Smooth muscle cell (in vitro differentiated cells): ENCODE measurements around the gene JOSD1. TPM values are rescaled to one million over a fixed set of nuclear protein-coding genes. Genes with fewer than 3 reads are reported as not detected.

Experiments
- DNase-seq: peaks from one replicate; lab custom pipeline; 2025; ENCODE audit not compliant: unreplicated experiment; lab: John Stamatoyannopoulos, UW
- H2AFZ ChIP-seq: fragments of 200-600 bp; sonication (generic); 2 replicates; pipeline ENCODE4 v1.6.0; 2016; ENCODE audit warnings: antibody characterized with exemption, low read depth, mild to moderate bottlenecking
- H3F3A ChIP-seq: fragments of 200-600 bp; sonication (generic); 2 replicates; pipeline ENCODE4 v1.6.0; 2017; ENCODE audit warnings: antibody characterized with exemption, low read depth
- H3K27ac ChIP-seq: fragments of 200-600 bp; sonication (generic); 2 replicates; pipeline ENCODE4 v1.5.1; 2016; ENCODE audit warnings: low read depth, mild to moderate bottlenecking
- H3K27me3 ChIP-seq: fragments of 200-600 bp; sonication (generic); 2 replicates; pipeline ENCODE4 v1.6.1; 2016; ENCODE audit warnings: low read depth, mild to moderate bottlenecking
- H3K36me3 ChIP-seq: fragments of 200-600 bp; sonication (generic); 2 replicates; pipeline ENCODE4 v1.5.1; 2016; ENCODE audit warnings: low read depth
- H3K4me1 ChIP-seq: fragments of 200-600 bp; sonication (generic); 2 replicates; pipeline ENCODE4 v1.5.1; 2016; ENCODE audit warnings: low read depth
- H3K4me2 ChIP-seq: fragments of 200-600 bp; sonication (generic); 2 replicates; pipeline ENCODE4 v1.6.0; 2016; ENCODE audit warnings: mild to moderate bottlenecking
- H3K4me3 ChIP-seq: fragments of 200-600 bp; sonication (generic); 2 replicates; pipeline ENCODE4 v1.5.1; 2016; ENCODE audit warnings: mild to moderate bottlenecking
- H3K79me2 ChIP-seq: fragments of 200-600 bp; sonication (generic); 2 replicates; pipeline ENCODE4 v1.6.0; 2016; ENCODE audit warnings: low read depth, mild to moderate bottlenecking
- H3K9ac ChIP-seq: fragments of 200-600 bp; sonication (generic); 2 replicates; pipeline ENCODE4 v1.6.0; 2016; ENCODE audit warnings: low read depth
- H3K9me3 ChIP-seq: fragments of 200-600 bp; sonication (generic); replicated peaks from 2 replicates; pipeline ENCODE4 v1.5.1; 2016; ENCODE audit warnings: low read depth
- H4K20me1 ChIP-seq: fragments of 200-600 bp; sonication (generic); 2 replicates; pipeline ENCODE4 v1.6.0; 2016; ENCODE audit warnings: low read depth
- WGBS: methylation state at CpG from one replicate; pipeline ENCODE4 v1.1.7; 2016; ENCODE audit warnings: low lambda C conversion rate; 5-methylcytosine and 5-hydroxymethylcytosine counted together
- polyA plus RNA-seq: library from polyadenylated mRNA; unstranded; fragments of >200 nt; fragmentation: Nextera tagmentation; extraction: Ambion mirVana; gene quantifications from 2 replicates; pipeline ENCODE4 v1.2.1, GENCODE V29; 2016
- total RNA-seq: library from RNA; depleted of rRNA; stranded (reverse); fragments of >200 nt; gene quantifications from 2 replicates; pipeline ENCODE4 v1.2.3, GENCODE V29; 2014
- TF ChIP-seq, protein P1 (sequence below): fragments of 200-600 bp; sonication (generic); IDR thresholded peaks from 2 replicates; pipeline ENCODE4 v1.5.1; 2017; ENCODE audit warnings: borderline replicate concordance, mild to moderate bottlenecking, antibody characterized with exemption; ENCODE audit not compliant: insufficient read depth, poor library complexity, severe bottlenecking

JOSD1 gene
- total and polyA plus RNA-seq, 2 experiments from 2014 or later, result 6.2 to 38.9 TPM

DNA sequence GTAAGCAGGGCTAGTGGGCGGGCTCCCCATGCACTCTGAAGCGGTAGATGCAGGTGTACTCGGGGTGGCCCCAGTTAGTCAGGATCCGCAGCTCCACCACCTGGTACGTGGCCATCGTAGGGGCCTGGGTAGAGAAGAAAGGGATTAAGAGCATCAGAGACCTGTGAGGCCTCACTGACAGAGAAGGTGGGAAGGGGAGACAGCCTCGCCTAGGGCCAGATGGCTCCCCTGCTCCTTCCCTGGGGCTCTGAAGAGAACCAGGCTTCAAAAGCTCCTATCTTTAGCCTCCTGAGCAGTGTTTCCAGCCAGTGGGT is 35.5 kb upstream of the JOSD1 start:
- DNase-seq, result no peak
- 96% methylated on average over 7 of the region's 7 CpGs for WGBS
- no peak overlapping the region for H3K4me3 ChIP-seq
- TF ChIP-seq, protein P1, sequence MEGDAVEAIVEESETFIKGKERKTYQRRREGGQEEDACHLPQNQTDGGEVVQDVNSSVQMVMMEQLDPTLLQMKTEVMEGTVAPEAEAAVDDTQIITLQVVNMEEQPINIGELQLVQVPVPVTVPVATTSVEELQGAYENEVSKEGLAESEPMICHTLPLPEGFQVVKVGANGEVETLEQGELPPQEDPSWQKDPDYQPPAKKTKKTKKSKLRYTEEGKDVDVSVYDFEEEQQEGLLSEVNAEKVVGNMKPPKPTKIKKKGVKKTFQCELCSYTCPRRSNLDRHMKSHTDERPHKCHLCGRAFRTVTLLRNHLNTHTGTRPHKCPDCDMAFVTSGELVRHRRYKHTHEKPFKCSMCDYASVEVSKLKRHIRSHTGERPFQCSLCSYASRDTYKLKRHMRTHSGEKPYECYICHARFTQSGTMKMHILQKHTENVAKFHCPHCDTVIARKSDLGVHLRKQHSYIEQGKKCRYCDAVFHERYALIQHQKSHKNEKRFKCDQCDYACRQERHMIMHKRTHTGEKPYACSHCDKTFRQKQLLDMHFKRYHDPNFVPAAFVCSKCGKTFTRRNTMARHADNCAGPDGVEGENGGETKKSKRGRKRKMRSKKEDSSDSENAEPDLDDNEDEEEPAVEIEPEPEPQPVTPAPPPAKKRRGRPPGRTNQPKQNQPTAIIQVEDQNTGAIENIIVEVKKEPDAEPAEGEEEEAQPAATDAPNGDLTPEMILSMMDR, result no peak
- H2AFZ ChIP-seq, result no peak overlapping the region
- no peak overlapping the region for H3K27ac ChIP-seq
- H3K27me3 ChIP-seq, result no peaks in the 10 kb centered on the region
- H3K79me2 ChIP-seq, result no peaks in the 10 kb centered on the region
- no peaks in the 10 kb centered on the region for H3F3A ChIP-seq
- H4K20me1 ChIP-seq, result peaks cover 7% of the 10 kb centered on the region
- H3K4me1 ChIP-seq, result no peaks in the 10 kb centered on the region
- H3K9ac ChIP-seq, result no peak overlapping the region
- no peaks in the 10 kb centered on the region for H3K9me3 ChIP-seq
- H3K36me3 ChIP-seq, result peaks cover under 1% of the 10 kb centered on the region
- no peak overlapping the region for H3K4me2 ChIP-seq

DNA sequence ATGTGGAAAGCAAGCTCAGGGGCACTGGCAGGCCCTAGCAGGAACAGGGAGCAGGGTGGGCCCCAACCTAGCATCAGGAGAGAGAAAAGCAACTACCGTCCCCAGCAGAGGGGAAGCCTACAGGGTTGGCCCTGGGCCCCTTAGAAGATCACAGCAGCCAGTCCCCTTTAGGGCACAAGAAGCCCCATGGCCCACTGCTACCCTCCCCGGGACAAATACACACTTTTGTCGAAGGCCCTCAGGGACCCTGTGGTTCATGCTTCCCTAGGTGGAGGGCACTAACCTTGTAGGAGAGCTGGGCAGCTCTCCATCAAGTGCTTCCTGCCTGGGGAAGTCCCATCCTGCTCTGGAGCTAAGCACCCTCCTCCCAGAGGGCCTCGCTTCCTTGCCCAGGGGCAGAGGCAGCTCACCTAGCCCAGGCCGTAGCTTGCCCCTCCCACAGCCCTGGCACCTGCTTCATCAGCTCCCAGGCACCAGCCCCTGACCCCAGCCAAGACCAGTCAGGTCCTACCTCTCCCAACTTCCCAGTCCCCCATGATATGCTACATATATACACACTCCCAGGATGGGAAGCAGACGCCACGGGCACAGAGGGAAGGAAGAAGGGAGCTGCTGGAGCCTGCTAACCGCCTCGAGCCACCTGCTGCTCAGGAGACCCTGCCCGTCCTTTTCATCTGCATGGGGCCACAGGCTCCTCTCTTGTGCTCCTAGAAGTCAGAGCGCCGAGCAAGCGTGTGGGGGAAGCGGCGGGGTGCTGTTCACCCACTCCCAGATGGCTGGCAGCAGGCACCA is 34.9 kb upstream of the JOSD1 start:
- H3F3A ChIP-seq, result no peaks in the 10 kb centered on the region
- H3K79me2 ChIP-seq, result no peaks in the 10 kb centered on the region
- no peak overlapping the region for H2AFZ ChIP-seq
- no peak overlapping the region for H3K27ac ChIP-seq
- H3K9me3 ChIP-seq, result no peaks in the 10 kb centered on the region
- no peaks in the 10 kb centered on the region for H3K27me3 ChIP-seq
- no peak overlapping the region for H3K4me3 ChIP-seq
- H3K36me3 ChIP-seq, result no peaks in the 10 kb centered on the region
- no peak for DNase-seq
- H3K9ac ChIP-seq, result no peak overlapping the region
- 92% methylated on average over 15 of the region's 15 CpGs for WGBS
- no peaks in the 10 kb centered on the region for H3K4me1 ChIP-seq
- TF ChIP-seq, protein P1, result no peak
- H3K4me2 ChIP-seq, result no peak overlapping the region
- H4K20me1 ChIP-seq, result peaks cover 7% of the 10 kb centered on the region

DNA sequence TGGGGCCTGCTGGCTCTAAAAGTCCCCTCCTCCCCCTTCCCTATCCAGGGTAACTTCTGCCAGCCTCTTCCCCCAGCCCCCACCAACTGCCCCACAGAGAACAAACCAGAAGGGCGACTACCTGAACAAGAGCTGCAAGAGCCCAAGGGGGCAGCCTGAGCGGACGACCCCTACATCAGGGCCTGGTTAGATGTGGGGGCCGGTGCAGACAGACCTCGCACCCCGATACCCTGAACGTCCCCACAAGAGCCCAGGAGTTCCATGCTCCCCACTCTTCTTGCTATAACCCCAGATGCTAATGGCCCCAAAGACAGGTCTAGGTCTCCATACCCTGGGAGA is 34.4 kb upstream of the JOSD1 start:
- H3K27ac ChIP-seq, result no peak overlapping the region
- TF ChIP-seq, protein P1, result no peak
- peaks cover 4% of the 10 kb centered on the region for H3K36me3 ChIP-seq
- H3K4me3 ChIP-seq, result no peak overlapping the region
- DNase-seq, result no peak
- no peaks in the 10 kb centered on the region for H3K79me2 ChIP-seq
- WGBS, result 97% methylated on average over 7 of the region's 7 CpGs
- no peaks in the 10 kb centered on the region for H3K9me3 ChIP-seq
- no peak overlapping the region for H2AFZ ChIP-seq
- H3F3A ChIP-seq, result no peaks in the 10 kb centered on the region
- H3K9ac ChIP-seq, result no peak overlapping the region
- H3K27me3 ChIP-seq, result no peaks in the 10 kb centered on the region
- peaks cover 7% of the 10 kb centered on the region for H4K20me1 ChIP-seq
- no peaks in the 10 kb centered on the region for H3K4me1 ChIP-seq
- H3K4me2 ChIP-seq, result no peak overlapping the region
